GM18870 (cell line): ENCODE results near the gene ALK.

Experiments used
- ATAC-seq: cut with Tn5 transposase; IDR thresholded peaks from one replicate; pipeline ENCODE4 v1.9.1; 2021; ENCODE audit warnings: moderate library complexity; ENCODE audit not compliant: unreplicated experiment

The ALK gene

DNA sequence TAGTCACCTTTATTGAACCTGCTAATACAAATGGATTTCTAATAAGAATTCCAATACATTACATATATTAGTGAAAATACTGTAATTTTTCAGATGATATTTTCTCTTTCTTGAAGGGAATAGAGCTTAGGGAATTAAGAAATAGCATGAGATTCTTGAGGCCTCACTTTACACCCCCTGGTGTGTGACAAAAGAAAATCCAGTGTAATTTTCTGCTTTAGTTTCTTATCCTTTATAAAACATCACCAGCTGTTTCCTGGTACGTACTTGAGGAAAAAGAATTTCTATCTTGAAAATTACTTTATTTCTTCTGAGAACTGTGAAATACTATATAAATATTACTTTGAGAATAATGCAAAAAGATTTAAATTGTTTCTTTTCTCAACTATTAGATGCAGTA, 734.6 kb downstream of the ALK start:
- ATAC-seq: no peak

DNA sequence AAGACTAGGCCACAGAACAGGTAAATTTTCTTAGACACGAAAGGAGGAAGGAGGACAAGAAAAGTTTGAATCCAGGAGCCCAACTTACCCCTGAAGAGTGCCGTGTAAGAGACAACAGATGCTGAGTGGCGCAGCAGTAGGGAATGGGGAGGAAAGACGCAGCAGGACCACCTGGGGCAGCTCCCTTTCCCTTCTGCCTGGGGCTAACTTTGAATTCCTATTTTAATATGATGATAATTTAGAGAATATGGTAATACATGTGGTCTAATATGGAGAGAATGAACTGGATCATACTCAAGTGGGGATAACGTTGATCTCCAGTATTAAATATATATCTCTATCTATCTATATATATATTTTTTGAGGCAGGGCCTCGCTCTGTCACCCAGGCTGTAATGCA, 736.9 kb downstream of the ALK start:
- no peak for ATAC-seq

DNA sequence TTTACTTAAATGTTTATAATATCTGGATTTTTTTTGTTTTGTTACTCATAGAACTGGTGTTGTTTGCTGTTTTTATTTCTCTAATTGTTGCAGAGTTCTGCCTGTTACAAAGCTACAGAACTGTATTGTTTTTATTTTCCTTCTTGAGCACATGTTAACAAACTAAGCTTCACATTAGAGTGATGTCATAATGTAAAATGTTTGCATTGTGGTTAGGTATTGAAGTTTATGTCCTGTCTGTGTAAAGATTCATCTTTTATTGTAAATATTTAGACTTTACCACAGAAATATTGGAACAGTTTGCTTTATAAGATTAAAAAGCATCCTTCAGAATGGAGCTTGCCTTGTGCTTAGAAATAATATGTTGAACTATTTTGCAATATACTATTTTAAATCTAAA, 738.5 kb downstream of the ALK start:
- no peak for ATAC-seq

DNA sequence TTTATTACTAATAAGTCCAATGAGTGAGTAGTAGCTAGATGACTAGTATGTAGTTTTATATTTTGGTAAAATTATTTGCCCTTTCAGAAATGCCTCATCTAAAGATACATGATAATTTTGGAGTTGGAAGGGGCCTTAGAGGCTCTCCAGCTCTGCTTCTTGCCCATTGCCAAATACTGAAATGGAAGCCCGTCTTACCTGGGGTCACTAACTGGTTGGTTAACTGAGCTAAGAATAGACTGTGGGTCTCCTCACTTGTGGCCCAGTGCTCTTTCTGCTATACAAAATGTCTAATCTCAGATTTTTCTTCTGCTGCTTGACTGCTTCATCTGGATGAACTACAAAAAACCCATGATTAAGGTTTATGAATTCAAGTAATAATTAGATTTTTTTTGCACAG, 739.1 kb downstream of the ALK start:
- no peak for ATAC-seq

DNA sequence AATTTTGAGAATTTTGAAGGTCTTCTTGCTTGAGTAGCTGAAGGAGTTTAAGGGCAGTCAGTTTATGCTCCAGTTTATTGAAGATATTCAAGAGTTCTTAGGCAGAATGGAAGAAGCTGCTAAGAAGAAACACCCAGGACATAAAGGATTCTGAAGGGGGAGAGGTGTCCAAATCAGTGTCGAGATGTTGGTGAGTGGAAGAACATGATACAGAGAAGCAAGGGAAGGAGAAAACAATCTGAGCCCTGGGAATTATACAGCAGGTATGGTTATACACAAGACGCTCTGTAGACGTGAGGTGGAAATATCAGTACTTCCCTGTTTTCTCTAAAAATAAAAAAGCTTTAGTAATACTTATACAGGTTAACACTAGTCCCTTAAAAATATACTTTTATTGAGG, 746.0 kb downstream of the ALK start:
- no peak for ATAC-seq

DNA sequence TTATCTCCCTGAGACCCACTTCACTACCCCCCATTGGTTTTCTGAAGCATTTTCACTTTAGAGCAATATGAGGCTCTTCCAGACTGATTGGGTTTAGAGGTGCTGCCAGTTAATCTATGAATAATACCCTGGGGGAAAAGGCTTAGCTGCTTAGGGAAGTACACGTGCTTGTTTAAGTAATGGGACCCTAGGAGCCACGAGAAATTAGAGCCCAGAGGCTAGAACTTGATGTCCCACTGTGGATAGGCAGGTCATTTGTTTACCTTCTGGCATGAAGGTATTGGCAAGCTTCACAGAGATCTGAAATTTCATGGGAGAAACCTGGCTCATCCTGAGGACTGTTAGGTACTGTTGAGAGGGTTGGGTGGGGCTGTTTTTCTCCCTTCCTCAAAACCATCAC, 746.4 kb downstream of the ALK start:
- no peak for ATAC-seq

DNA sequence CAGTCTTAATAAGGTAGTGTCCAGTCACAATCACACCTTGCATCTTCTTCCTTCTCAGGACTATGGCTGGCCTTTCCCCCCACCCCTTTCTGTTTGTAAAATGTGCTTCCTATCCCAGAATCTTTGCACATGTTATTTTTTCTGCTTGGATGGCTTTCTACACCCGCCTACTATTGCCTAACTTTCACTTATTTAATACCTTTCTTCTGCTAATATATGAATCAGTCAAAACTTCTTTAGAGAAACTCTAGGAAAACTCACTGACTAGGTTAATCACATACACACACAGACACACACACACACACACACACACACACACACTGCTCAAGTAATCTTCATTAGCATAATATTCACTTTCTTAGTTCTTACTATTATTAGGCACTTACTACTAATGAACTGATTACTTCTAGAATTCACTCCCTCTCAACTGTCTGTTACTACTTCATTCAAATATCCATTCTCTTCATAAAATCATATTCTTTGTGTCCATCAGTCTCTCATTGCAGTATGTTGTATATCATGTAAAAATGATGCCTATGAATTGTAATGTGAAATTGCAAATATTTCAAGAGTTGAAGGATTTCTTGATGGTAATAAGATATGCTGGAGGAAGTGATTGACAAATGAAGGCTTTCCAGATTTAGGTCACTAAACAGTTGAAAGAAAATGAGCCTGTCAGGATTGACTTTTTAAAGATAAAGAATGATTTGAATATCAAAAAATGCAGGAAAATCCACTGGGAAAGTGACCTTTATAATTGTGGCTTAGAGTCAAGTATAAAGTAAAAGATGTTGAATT, 754.9 kb downstream of the ALK start:
- no peak for ATAC-seq

DNA sequence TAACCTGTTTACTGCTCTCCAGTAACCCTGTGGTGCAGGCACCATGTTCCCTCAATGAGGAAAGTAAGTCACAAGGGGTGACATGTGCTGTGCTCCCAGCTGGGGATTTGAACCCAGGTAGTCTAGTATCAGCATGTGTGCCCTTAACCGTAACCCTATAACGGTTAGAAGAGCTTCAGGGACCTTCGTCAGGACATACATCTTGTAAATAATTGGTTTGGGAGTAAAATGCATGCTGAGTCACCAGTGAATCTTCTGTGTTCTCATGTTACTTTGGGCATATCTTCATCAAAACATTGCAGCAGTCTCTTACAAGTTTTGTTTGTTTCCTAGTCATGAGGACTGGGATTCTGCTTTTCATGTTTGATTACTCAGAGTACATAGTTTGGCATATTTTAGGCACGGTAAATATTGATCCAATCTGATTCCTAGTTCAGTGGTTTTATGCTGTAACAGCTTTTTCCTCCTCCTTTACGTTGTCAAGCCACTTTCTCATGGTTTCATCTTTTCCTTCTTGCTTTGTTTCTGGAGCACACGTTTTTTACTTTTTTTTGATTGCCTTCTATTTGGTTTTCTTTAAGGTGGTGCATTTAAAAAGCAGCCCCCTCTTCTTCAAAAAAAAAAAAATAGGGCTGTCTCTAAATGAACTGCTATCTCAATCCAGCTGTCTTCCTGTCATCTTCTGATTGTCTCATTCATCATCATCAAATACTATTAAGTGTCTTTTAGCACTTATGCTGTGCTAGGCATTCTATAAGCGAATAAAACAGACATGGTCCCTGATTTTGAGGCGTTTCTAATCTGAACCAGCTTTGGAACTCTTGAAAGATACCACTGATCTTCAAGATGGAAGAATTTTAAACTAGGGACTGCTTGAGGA, 755.8 kb downstream of the ALK start:
- ATAC-seq: no peak

DNA sequence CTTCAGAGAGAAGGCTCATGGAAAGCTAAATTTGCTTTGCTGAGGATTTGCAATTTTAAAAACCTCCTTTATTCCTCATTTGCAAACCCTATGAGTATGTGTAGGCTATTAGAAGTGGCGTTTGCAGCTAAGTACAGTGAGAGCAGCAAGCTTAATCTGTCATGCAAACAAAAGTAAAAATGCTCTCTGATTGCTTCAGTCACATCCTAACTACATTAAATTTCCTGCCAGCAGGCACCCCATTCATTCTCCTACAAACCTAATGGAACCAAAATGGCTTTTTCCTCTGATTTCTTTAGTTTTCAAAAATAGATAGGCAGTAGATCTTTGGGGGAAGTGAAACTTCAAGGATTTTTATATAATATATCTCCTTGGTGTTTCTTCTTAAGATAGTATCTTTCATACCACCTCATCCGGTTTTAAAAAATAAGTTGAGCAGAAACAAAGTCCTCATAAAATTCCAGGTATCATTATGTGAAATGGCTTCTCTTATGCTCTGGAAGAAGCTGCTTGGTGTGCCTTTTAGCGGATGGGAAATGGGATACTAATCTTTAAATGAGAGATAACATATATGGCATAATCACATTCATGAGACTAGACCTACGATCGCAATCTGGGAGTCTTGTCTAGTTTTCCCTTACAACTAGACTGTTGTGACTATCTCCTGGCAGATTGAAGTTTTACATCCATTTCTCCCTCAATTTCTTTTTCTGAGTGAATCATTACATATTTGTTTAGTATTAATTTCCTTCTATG, 757.1 kb downstream of the ALK start:
- ATAC-seq: no peak

DNA sequence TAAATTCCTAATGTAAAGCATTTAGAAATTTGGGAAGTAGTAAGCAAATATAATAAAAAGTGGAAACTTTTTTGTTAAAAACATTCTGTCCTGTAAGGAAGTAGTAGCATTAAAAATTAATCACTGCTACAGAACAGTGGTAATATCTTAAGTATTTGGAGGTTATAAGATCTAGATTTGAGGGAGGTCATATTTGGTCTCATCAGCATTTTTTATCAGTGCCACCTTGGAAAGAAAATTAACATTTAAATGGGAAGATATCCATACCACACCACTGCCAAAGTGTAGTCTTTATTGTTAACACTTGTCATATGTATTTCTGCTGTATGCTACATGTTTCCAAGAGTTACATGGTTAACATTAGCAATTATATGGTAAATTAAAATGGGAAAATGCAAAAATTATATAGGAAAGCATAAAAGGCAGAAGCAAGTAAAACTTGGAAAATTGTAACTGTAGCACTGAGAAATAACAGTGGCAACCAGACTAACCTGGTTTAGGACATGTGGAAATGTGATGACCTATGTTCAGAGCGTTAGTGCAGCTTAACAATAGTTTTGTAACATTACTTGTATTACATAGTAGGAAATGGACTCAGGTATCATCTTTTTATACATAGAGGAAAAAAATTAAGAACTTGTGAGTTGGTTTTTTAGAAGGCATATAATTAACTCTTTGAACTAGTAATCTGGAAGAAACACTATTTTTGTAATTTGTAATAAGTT, 759.0 kb downstream of the ALK start:
- no peak for ATAC-seq

DNA sequence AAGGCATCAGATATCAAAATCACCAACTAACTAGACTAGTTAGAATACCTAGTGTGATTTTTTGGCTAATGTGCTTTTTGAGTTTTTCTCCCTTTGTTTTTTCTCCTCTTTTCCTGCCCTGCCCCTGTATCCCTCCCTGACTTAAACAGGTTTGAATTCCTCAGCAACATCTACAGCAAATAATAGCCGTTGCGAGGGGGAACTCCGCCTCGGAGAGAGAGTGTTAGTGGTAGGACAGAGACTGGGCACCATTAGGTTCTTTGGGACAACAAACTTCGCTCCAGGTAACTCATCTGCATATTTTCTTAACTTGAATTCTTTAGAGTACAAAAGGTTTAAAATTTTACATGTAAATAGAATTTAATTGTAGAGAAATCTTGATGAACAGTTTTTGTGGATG, 761.2 kb downstream of the ALK start:
- ATAC-seq: no peak

DNA sequence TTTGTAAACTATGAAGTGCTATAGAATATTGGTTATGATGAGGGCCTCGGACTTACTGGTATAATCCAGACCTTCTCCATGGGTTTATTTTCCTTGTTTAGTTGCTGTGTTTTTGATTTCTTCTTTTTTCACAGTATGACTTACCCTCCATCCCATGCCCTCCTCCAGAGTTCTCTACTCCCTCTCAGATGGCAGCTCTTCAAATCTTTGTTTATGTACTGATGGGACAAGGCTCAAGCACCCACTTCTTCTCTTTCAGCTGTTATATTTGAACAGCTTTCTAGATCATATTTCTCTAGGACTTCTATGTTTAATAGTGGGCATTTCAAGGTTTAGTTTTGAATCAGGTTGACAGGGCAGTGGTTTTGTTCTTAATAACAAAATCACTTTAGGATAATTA, 762.3 kb downstream of the ALK start:
- ATAC-seq: no peak

DNA sequence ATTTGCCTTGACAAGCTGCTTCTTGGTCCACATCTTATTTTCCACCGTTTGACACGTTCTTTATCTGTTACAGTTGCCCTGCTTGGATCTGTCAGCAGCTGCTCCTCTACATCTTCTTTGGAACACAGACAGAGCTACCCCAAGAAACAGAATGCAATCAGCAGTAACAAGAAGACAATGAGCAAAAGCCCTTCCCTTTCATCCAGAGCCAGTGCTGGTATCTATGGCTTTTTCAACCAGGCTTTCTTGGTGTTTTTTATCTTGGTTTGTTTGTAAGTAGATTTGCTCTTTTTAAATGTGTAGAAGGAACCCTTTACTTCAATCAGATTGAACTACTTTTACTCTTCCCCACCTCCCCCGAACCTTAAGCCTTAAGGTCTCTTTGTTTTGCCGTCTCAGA, 764.3 kb downstream of the ALK start:
- no peak for ATAC-seq

DNA sequence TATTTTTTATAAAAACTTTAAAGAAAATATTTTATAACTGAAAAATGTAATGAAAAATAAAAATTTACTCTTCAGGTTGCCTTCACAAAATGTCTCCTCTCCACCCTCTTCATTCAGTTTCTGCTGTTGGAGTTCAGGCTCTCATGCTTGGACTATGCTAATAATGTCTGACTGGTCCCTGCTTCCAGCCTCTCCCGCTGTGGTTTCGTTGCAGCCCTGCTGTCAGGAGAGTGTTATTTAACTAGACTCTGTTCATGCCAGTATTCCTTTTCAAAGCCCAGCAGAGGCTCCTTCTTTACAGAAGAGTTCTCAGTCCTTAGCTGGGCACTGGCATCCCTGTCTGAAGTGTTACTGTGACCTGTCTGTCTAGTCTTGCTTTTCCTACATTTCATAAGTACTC, 765.8 kb downstream of the ALK start:
- ATAC-seq: no peak

DNA sequence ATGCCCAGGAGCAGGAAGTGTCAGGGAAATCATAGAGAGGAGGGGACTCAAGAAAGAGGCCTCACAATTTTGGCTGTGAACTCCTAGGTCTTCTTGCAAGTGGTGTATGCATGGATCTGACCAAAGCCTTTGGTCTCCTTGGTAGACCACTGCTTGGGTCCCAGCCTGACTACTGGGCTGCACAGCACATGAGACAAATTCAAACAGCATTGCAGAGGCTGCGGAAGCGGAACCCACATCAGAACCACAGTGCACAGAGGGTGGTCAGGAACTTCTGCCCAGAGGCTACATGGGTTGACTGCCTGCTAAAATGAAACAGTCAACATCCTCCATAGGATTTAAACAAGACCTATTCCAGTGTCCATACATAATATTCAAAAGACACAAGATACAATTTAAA, 766.8 kb downstream of the ALK start:
- ATAC-seq: no peak

DNA sequence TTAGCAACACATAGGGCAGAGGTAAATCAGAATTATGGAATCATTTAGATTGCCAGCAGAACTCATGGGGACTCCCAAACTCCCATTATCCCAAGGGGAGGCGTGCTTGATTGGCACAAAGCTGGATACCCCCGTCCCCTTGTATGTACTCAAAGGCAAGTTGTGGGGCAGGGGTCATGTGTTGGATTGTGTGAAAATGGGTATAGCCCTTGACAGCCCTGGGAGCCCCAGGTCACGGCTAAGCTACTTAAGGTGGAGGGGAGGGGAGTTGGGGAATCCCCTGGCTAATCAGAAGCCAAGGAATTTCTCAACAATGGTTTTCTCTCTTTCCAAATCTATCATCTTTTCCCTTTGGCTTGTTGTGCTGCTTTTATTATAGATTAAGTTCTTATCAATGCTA, 773.4 kb downstream of the ALK start:
- ATAC-seq: no peak

DNA sequence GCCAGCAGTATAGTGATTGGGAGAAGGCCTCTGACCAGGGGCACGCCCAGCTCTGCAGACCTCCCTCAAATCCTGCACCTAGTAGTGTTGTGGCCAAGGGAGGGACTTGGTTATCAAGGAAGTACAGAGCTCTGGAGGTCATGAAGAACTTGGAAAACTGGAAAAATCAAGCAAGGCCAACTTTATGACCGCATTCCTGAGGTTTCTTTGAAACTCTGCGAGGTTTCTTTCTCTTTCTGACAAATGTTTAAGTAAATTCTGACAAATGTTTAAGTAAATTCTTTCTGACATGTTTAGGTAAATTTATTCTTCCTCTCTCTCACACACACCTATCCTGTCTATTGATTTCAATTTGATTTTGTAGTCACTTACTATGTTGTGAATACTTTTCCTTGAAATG, 775.2 kb downstream of the ALK start:
- ATAC-seq: no peak

DNA sequence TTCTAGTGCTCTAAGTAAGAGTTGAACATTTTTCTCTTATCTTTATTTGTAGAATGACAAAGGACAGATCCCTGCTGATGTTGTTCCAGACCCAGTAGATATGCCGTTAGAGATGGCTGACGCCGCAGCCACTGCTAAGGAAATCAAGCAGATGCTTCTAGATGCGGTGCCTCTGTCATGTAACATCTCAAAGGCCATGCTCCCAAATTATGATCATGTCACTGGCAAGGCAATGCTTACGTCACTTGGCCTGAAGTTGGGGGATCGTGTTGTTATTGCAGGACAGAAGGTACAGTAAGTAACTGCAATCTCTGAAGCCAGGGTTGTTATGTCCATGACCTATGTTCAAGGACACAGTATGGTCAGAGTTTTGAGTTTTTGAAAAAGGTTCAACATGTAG, 777.7 kb downstream of the ALK start:
- ATAC-seq: no peak
